ENCODE data around the gene CEP63. TPM values are rescaled to one million over a fixed set of nuclear protein-coding genes. Genes with fewer than 3 reads are reported as not detected.
A peak's percentile ranks its signal among the peaks of the same experiment; 100 is the strongest.

CEP63 gene
- 18.0 and 20.1 TPM in 2 replicates for total RNA-seq

- intact Hi-C loops (cut with micrococcal nuclease) = loop anchor here (2.0 to 10.0 kb wide), 8 partner anchors 179 to 1763 kb away; partner anchors contain the start of genes CDV3, MSL2, NPHP3 and RYK
- peak within 1 kb of the TSS; percentile 97 for H3K4me3 Mint-ChIP-seq (ENCODE audit: low read depth)
- peak; percentile 92 for DNase-seq (ENCODE audit: low spot score)
- H3K36me3 Mint-ChIP-seq (ENCODE audit: low read depth) = peaks cover 31% of the 10 kb centered on the region
- peaks cover 37% of the 10 kb centered on the region for H3K4me1 Mint-ChIP-seq (ENCODE audit: low read depth)
- peak within 1 kb of the TSS; percentile 99 for H3K27ac Mint-ChIP-seq
- H3K9me3 Mint-ChIP-seq = no peaks in the 10 kb centered on the region
- H3K27me3 Mint-ChIP-seq (ENCODE audit: low read depth) = no peaks in the 10 kb centered on the region
Observed at GRCh38 chr3:134485718-134486576, at the start of gene CEP63, which contains the start of gene ANAPC13. TSS of gene CEP63 (plus strand) at chr3:134486057. CDS start at chr3:134495321, 9,264 bp downstream. TSS of gene ANAPC13 (minus strand) at chr3:134485985. CDS start at chr3:134482904, 3,081 bp downstream.

- Mint-ChIP-seq H3K9me3 (no peaks in the 10 kb centered on the region), H3K27ac (no peak overlapping the region), H3K4me1 (ENCODE audit: low read depth) (no peaks in the 10 kb centered on the region), H3K36me3 (ENCODE audit: low read depth) (no peaks in the 10 kb centered on the region), H3K27me3 (ENCODE audit: low read depth) (peaks cover 19% of the 10 kb centered on the region), H3K4me3 (ENCODE audit: low read depth) (no peak overlapping the region)
- DNase-seq (ENCODE audit: low spot score) = no peak
- intact Hi-C loops (cut with micrococcal nuclease) = no loop called here
Observed at GRCh38 chr3:134437211-134437752, 48.6 kb upstream of the CEP63 start.

- no peak for DNase-seq (ENCODE audit: low spot score)
- Mint-ChIP-seq H3K4me3 (ENCODE audit: low read depth) (no peak overlapping the region), H3K9me3 (peaks cover 11% of the 10 kb centered on the region), H3K36me3 (ENCODE audit: low read depth) (no peaks in the 10 kb centered on the region), H3K27ac (no peak overlapping the region), H3K4me1 (ENCODE audit: low read depth) (no peaks in the 10 kb centered on the region), H3K27me3 (ENCODE audit: low read depth) (peaks cover 17% of the 10 kb centered on the region)
- intact Hi-C loops (cut with micrococcal nuclease) = no loop called here
Observed at GRCh38 chr3:134441321-134441720, 44.5 kb upstream of the CEP63 start.

- H3K27ac Mint-ChIP-seq = no peak overlapping the region
- DNase-seq (ENCODE audit: low spot score) = no peak
- peaks cover 17% of the 10 kb centered on the region for H3K27me3 Mint-ChIP-seq (ENCODE audit: low read depth)
- H3K36me3 Mint-ChIP-seq (ENCODE audit: low read depth) = no peaks in the 10 kb centered on the region
- no peaks in the 10 kb centered on the region for H3K4me1 Mint-ChIP-seq (ENCODE audit: low read depth)
- peaks cover 11% of the 10 kb centered on the region for H3K9me3 Mint-ChIP-seq
- intact Hi-C loops (cut with micrococcal nuclease) = no loop called here
- H3K4me3 Mint-ChIP-seq (ENCODE audit: low read depth) = no peak overlapping the region
Observed at GRCh38 chr3:134441821-134442220, 44.0 kb upstream of the CEP63 start.

- DNase-seq (ENCODE audit: low spot score) = no peak
- Mint-ChIP-seq H3K27ac (no peak overlapping the region), H3K4me3 (ENCODE audit: low read depth) (no peak overlapping the region), H3K4me1 (ENCODE audit: low read depth) (no peaks in the 10 kb centered on the region), H3K27me3 (ENCODE audit: low read depth) (peaks cover 7% of the 10 kb centered on the region), H3K36me3 (ENCODE audit: low read depth) (no peaks in the 10 kb centered on the region), H3K9me3 (peaks cover 11% of the 10 kb centered on the region)
- intact Hi-C loops (cut with micrococcal nuclease) = no loop called here
Observed at GRCh38 chr3:134445095-134445494, 40.8 kb upstream of the CEP63 start.

- intact Hi-C loops (cut with micrococcal nuclease) = no loop called here
- Mint-ChIP-seq H3K36me3 (ENCODE audit: low read depth) (no peaks in the 10 kb centered on the region), H3K9me3 (peaks cover 11% of the 10 kb centered on the region), H3K4me3 (ENCODE audit: low read depth) (no peak overlapping the region), H3K27me3 (ENCODE audit: low read depth) (peaks cover 6% of the 10 kb centered on the region), H3K27ac (no peak overlapping the region), H3K4me1 (ENCODE audit: low read depth) (no peaks in the 10 kb centered on the region)
- DNase-seq (ENCODE audit: low spot score) = no peak
Observed at GRCh38 chr3:134445636-134446035, 40.2 kb upstream of the CEP63 start.

GRCh38 chr3:134446800-134447199, 39.1 kb upstream of the CEP63 start:
- intact Hi-C loops (cut with micrococcal nuclease) = no loop called here
- Mint-ChIP-seq H3K9me3 (peaks cover 11% of the 10 kb centered on the region), H3K4me3 (ENCODE audit: low read depth) (no peak overlapping the region), H3K27me3 (ENCODE audit: low read depth) (peaks cover 6% of the 10 kb centered on the region), H3K36me3 (ENCODE audit: low read depth) (no peaks in the 10 kb centered on the region), H3K27ac (no peak overlapping the region), H3K4me1 (ENCODE audit: low read depth) (no peaks in the 10 kb centered on the region)
- DNase-seq (ENCODE audit: low spot score) = no peak

- Mint-ChIP-seq H3K9me3 (peaks cover 11% of the 10 kb centered on the region), H3K27me3 (ENCODE audit: low read depth) (peaks cover 10% of the 10 kb centered on the region), H3K36me3 (ENCODE audit: low read depth) (no peaks in the 10 kb centered on the region), H3K27ac (no peak overlapping the region), H3K4me1 (ENCODE audit: low read depth) (no peaks in the 10 kb centered on the region), H3K4me3 (ENCODE audit: low read depth) (no peak overlapping the region)
- no peak for DNase-seq (ENCODE audit: low spot score)
- intact Hi-C loops (cut with micrococcal nuclease) = no loop called here
Observed at GRCh38 chr3:134447351-134447750, 38.5 kb upstream of the CEP63 start.

GRCh38 chr3:134448664-134449063, 37.2 kb upstream of the CEP63 start:
- H3K9me3 Mint-ChIP-seq = peaks cover 11% of the 10 kb centered on the region
- no peak overlapping the region for H3K4me3 Mint-ChIP-seq (ENCODE audit: low read depth)
- no peak for DNase-seq (ENCODE audit: low spot score)
- intact Hi-C loops (cut with micrococcal nuclease) = no loop called here
- no peaks in the 10 kb centered on the region for H3K4me1 Mint-ChIP-seq (ENCODE audit: low read depth)
- H3K27me3 Mint-ChIP-seq (ENCODE audit: low read depth) = peaks cover 16% of the 10 kb centered on the region
- no peaks in the 10 kb centered on the region for H3K36me3 Mint-ChIP-seq (ENCODE audit: low read depth)
- no peak overlapping the region for H3K27ac Mint-ChIP-seq

GRCh38 chr3:134449277-134449676, 36.6 kb upstream of the CEP63 start:
- H3K27ac Mint-ChIP-seq = no peak overlapping the region
- intact Hi-C loops (cut with micrococcal nuclease) = no loop called here
- DNase-seq (ENCODE audit: low spot score) = no peak
- peaks cover 11% of the 10 kb centered on the region for H3K9me3 Mint-ChIP-seq
- H3K4me3 Mint-ChIP-seq (ENCODE audit: low read depth) = no peak overlapping the region
- no peaks in the 10 kb centered on the region for H3K36me3 Mint-ChIP-seq (ENCODE audit: low read depth)
- H3K4me1 Mint-ChIP-seq (ENCODE audit: low read depth) = no peaks in the 10 kb centered on the region
- peaks cover 17% of the 10 kb centered on the region for H3K27me3 Mint-ChIP-seq (ENCODE audit: low read depth)

- Mint-ChIP-seq H3K4me1 (ENCODE audit: low read depth) (no peaks in the 10 kb centered on the region), H3K9me3 (peaks cover 6% of the 10 kb centered on the region), H3K27me3 (ENCODE audit: low read depth) (peaks cover 13% of the 10 kb centered on the region), H3K27ac (no peak overlapping the region), H3K4me3 (ENCODE audit: low read depth) (no peak overlapping the region), H3K36me3 (ENCODE audit: low read depth) (no peaks in the 10 kb centered on the region)
- intact Hi-C loops (cut with micrococcal nuclease) = no loop called here
- no peak for DNase-seq (ENCODE audit: low spot score)
Observed at GRCh38 chr3:134449951-134450350, 35.9 kb upstream of the CEP63 start.

- Mint-ChIP-seq H3K4me3 (ENCODE audit: low read depth) (no peak overlapping the region), H3K4me1 (ENCODE audit: low read depth) (no peaks in the 10 kb centered on the region), H3K36me3 (ENCODE audit: low read depth) (no peaks in the 10 kb centered on the region), H3K27ac (no peak overlapping the region), H3K27me3 (ENCODE audit: low read depth) (peaks cover 23% of the 10 kb centered on the region), H3K9me3 (no peaks in the 10 kb centered on the region)
- intact Hi-C loops (cut with micrococcal nuclease) = no loop called here
- no peak for DNase-seq (ENCODE audit: low spot score)
Observed at GRCh38 chr3:134453631-134454030, 32.2 kb upstream of the CEP63 start.

- H3K36me3 Mint-ChIP-seq (ENCODE audit: low read depth) = no peaks in the 10 kb centered on the region
- H3K9me3 Mint-ChIP-seq = no peaks in the 10 kb centered on the region
- no peaks in the 10 kb centered on the region for H3K4me1 Mint-ChIP-seq (ENCODE audit: low read depth)
- no peak for DNase-seq (ENCODE audit: low spot score)
- peaks cover 23% of the 10 kb centered on the region for H3K27me3 Mint-ChIP-seq (ENCODE audit: low read depth)
- H3K4me3 Mint-ChIP-seq (ENCODE audit: low read depth) = no peak overlapping the region
- no peak overlapping the region for H3K27ac Mint-ChIP-seq
- intact Hi-C loops (cut with micrococcal nuclease) = no loop called here
Observed at GRCh38 chr3:134457376-134458074, 28.3 kb upstream of the CEP63 start.

Measured in activated T-helper 2 cell treated with anti-CD3 and anti-CD28 coated beads, Interferon-gamma antibody, Interleukin-2, Interleukin-4, amounts not matched to agents 10 μg/mL and 5 μg/mL and 100 μg/mL, durations not matched to agents 14 hours and 24 hours and 36 hours (primary cell).